ENCODE data around the gene SEMA4A. TPM values are rescaled to one million over a fixed set of nuclear protein-coding genes. Genes with fewer than 3 reads are reported as not detected.

SEMA4A gene
- polyA plus RNA-seq, 1 of the 3 experiments (the other 2 are of a cell fraction), result 1.3 TPM

- no peak for TF ChIP-seq REST (IDR thresholded peaks at IDR 0.05; ENCODE audit: low read depth, low read length)
Observed at GRCh38 chr1:156198831-156199349, 45.5 kb downstream of the SEMA4A start (continued).

- H3K9me3 ChIP-seq, result no peaks in the 10 kb centered on the region
- no peak overlapping the region for H3K4me2 ChIP-seq
- no peak overlapping the region for H2AFZ ChIP-seq (ENCODE audit: low read depth)
- H3K36me3 ChIP-seq (replicated peaks in 1 of 2; ENCODE audit: control insufficient read depth in 1 of 2, insufficient read depth in 2 of 2, low read length in 1 of 2), result peaks cover 16 to 49% of the 10 kb centered on the region in 2 experiments
- peaks cover 73% of the 10 kb centered on the region for H3K79me2 ChIP-seq (ENCODE audit: insufficient read depth)
- no peak overlapping the region for H3K27ac ChIP-seq (ENCODE audit: low read depth in 2 of 2, low read length in 1 of 2)
- H4K20me1 ChIP-seq (ENCODE audit: insufficient read depth), result 0 out of 2 replicates have a peak, but pooled peaks cover 4% of the 10 kb centered on the region
- ChIA-PET CTCF (interaction anchor here (1.1 to 1.5 kb wide), 2 partner anchors 11 to 70 kb away, joined by 4 read pairs; no protein-coding TSS in a partner anchor), POLR2A (interaction anchor here (1.5 kb wide), 1 partner anchor 13 kb away, joined by 8 read pairs; the partner anchor contains the start of gene PMF1)
- peaks cover 20% of the 10 kb centered on the region for H3F3A ChIP-seq (replicated peaks; ENCODE audit: insufficient read depth)
- no peak overlapping the region for H3K9ac ChIP-seq
- H3K4me3 ChIP-seq (ENCODE audit: low read depth in 2 of 2, low read length in 1 of 2), result no peak overlapping the region
- no peaks in the 10 kb centered on the region for H3K27me3 ChIP-seq (ENCODE audit: insufficient read depth)
- no peaks in the 10 kb centered on the region for H3K9me2 ChIP-seq
- WGBS (ENCODE audit: low lambda C conversion rate), result 96% methylated on average over 8 of the region's 8 CpGs
- peaks cover 0 to 8% of the 10 kb centered on the region in 2 experiments; a peak in 3 of 4 replicates for H3K4me1 ChIP-seq (ENCODE audit: control insufficient read depth in 1 of 2, insufficient read depth in 2 of 2, low read depth in 1 of 2, low read length in 1 of 2)
- TF ChIP-seq RAD21 (IDR thresholded peaks at IDR 0.05; ENCODE audit: low read length) (no peak), FOXM1 (IDR thresholded peaks at IDR 0.05; ENCODE audit: low read depth) (no peak), USF2 (IDR thresholded peaks at IDR 0.05; ENCODE audit: borderline replicate concordance, low read depth, low read length) (no peak), SIN3A (IDR thresholded peaks at IDR 0.05; ENCODE audit: borderline replicate concordance, low read depth, low read length) (no peak), CTCF (IDR thresholded peaks at IDR 0.05) (no peak), ZBTB33 (IDR thresholded peaks at IDR 0.05; ENCODE audit: borderline replicate concordance, low read depth) (no peak), RXRA (IDR thresholded peaks at IDR 0.05; ENCODE audit: borderline replicate concordance, low read depth) (no peak), IRF3 (IDR thresholded peaks at IDR 0.05; ENCODE audit: low read depth, low read length) (no peak)
- DNase-seq, result no peak
Observed at GRCh38 chr1:156200044-156200443, 46.7 kb downstream of the SEMA4A start.
